CD14-positive monocyte (primary cell): ENCODE results near the gene TKTL2. TPM values are rescaled to one million over a fixed set of nuclear protein-coding genes. Genes with fewer than 3 reads are reported as not detected.

Experiments used
- DNase-seq, 3 donors: peaks; one replicate each; pipeline ENCODE4 v3.0.0-alpha.2; 2011 to 2022
- H2AFZ ChIP-seq: 2 replicates; pipeline ENCODE4 v1.6.0; 2012; ENCODE audit warnings: mild to moderate bottlenecking, low read depth, low read length, inconsistent platforms; ENCODE audit not compliant: insufficient read depth, poor library complexity, severe bottlenecking
- H3K27ac ChIP-seq, 2 donors: 1 replicate in 1 of 2; 2 replicates in 1 of 2; pipeline ENCODE4 v1.5.1; 2012 to 2013; ENCODE audit warnings: low read length in 2 of 2, control low read depth in 1 of 2, inconsistent platforms in 1 of 2, low read depth in 1 of 2, mild to moderate bottlenecking in 1 of 2
- H3K27me3 ChIP-seq, 2 donors: one replicate each; pipeline versions ENCODE4 v1.6.0 to v1.6.1; 2011 to 2013; ENCODE audit warnings: low read length in 2 of 2; ENCODE audit not compliant: control insufficient read depth in 2 of 2, insufficient read depth in 2 of 2
- H3K36me3 ChIP-seq, 2 donors: replicated peaks in 1 of 2; 1 replicate in 1 of 2; 2 replicates in 1 of 2; pipeline versions ENCODE4 v1.5.1 to v1.6.1; 2012 to 2013; ENCODE audit warnings: low read length in 2 of 2, control low read depth in 1 of 2, inconsistent platforms in 1 of 2, mild to moderate bottlenecking in 1 of 2; ENCODE audit not compliant: insufficient read depth in 2 of 2, control insufficient read depth in 1 of 2
- H3K4me1 ChIP-seq, 2 donors: 1 replicate in 1 of 2; 2 replicates in 1 of 2; pipeline versions ENCODE4 v1.5.1 to v1.6.1; 2012 to 2013; ENCODE audit warnings: low read length in 2 of 2, control low read depth in 1 of 2, inconsistent platforms in 1 of 2, mild to moderate bottlenecking in 1 of 2, moderate library complexity in 1 of 2; ENCODE audit not compliant: insufficient read depth in 2 of 2, control insufficient read depth in 1 of 2
- H3K4me2 ChIP-seq: replicated peaks from 2 replicates; pipeline ENCODE3; 2012; ENCODE audit warnings: low read length, moderate library complexity, mild to moderate bottlenecking; ENCODE audit not compliant: poor library complexity, severe bottlenecking; ENCODE audit errors: extremely low read depth
- H3K4me3 ChIP-seq, 3 experiments: fragments of 200-600 bp in 1 of 3; sonication (generic) in 1 of 3; replicated peaks in 1 of 3; 1 replicate in 2 of 3; 2 replicates in 1 of 3; pipeline ENCODE4 v1.5.1; 2011 to 2013; ENCODE audit warnings: low read length in 3 of 3, mild to moderate bottlenecking in 3 of 3, control low read depth in 2 of 3, low read depth in 2 of 3, inconsistent platforms in 1 of 3, moderate library complexity in 1 of 3
- H3K79me2 ChIP-seq: 2 replicates; pipeline ENCODE4 v1.6.0; 2012; ENCODE audit warnings: mild to moderate bottlenecking, control low read depth, inconsistent platforms, low read length, moderate library complexity; ENCODE audit not compliant: insufficient read depth
- H3K9ac ChIP-seq: 2 replicates; pipeline ENCODE4 v1.6.0; 2017; ENCODE audit warnings: low read length, mild to moderate bottlenecking; ENCODE audit not compliant: insufficient read depth, poor library complexity, severe bottlenecking
- H3K9me3 ChIP-seq, 2 donors: replicated peaks in 1 of 2; 1 replicate in 1 of 2; 2 replicates in 1 of 2; pipeline versions ENCODE4 v1.5.1 to v1.6.1; 2012 to 2013; ENCODE audit warnings: low read length in 2 of 2, control low read depth in 1 of 2; ENCODE audit not compliant: control insufficient read depth in 1 of 2, insufficient read depth in 1 of 2
- H4K20me1 ChIP-seq: 2 replicates; pipeline ENCODE4 v1.6.0; 2012; ENCODE audit warnings: mild to moderate bottlenecking, low read length, control low read depth, moderate library complexity; ENCODE audit not compliant: insufficient read depth
- H3K27ac Mint-ChIP-seq, 7 donors: one replicate each; pipeline ENCODE4 v1.8.0; 2020; ENCODE audit warnings: mild to moderate bottlenecking in 7 of 7, mixed read lengths in 7 of 7, moderate library complexity in 6 of 7, inconsistent platforms in 2 of 7
- H3K27me3 Mint-ChIP-seq, 3 donors: one replicate each; pipeline ENCODE4 v1.8.0; 2021 to 2022; ENCODE audit warnings: low read depth in 3 of 3, mild to moderate bottlenecking in 3 of 3, mixed read lengths in 3 of 3, moderate library complexity in 3 of 3, inconsistent platforms in 1 of 3
- H3K36me3 Mint-ChIP-seq, 2 donors: one replicate each; pipeline ENCODE4 v1.8.0; 2020; ENCODE audit warnings: mixed read lengths in 2 of 2, inconsistent platforms in 1 of 2, mild to moderate bottlenecking in 1 of 2
- H3K4me1 Mint-ChIP-seq: one replicate; pipeline ENCODE4 v1.8.0; 2020; ENCODE audit warnings: mild to moderate bottlenecking, mixed read lengths
- H3K4me3 Mint-ChIP-seq, 2 donors: one replicate each; pipeline ENCODE4 v1.8.0; 2020; ENCODE audit warnings: mild to moderate bottlenecking in 2 of 2, mixed read lengths in 2 of 2, moderate library complexity in 1 of 2
- H3K9me3 Mint-ChIP-seq, 7 donors: one replicate each; pipeline ENCODE4 v1.8.0; 2020 to 2022; ENCODE audit warnings: mixed read lengths in 7 of 7, mild to moderate bottlenecking in 6 of 7, moderate library complexity in 6 of 7, inconsistent platforms in 2 of 7
- CTCF ChIP-seq: fragments of 200-600 bp; IDR thresholded peaks from one replicate; pipeline ENCODE4 v1.8.0; 2022; ENCODE audit warnings: antibody characterized with exemption, mild to moderate bottlenecking
- WGBS: methylation state at CpG from one replicate; pipeline ENCODE4 v1.1.5; 2013; ENCODE audit warnings: missing lambda C conversion rate; ENCODE audit not compliant: insufficient coverage; 5-methylcytosine and 5-hydroxymethylcytosine counted together
- intact Hi-C, 2 donors: fragments of 100-400 bp; cut with micrococcal nuclease; formaldehyde crosslinking; loops; one replicate each; pipeline versions ENCODE4 v1.15.0 to v1.15.1; 2023
- polyA plus RNA-seq, 3 donors: library from polyadenylated mRNA; depleted of rRNA in 1 of 3; unstranded in 2 of 3; stranded (reverse) in 1 of 3; fragments of 300-500 nt in 2 of 3; fragments of >200 nt in 1 of 3; fragmentation: Illumina TruSeq in 2 of 3; gene quantifications; 1 replicate in 2 of 3; 2 replicates in 1 of 3; pipeline ENCODE4 v1.2.3, GENCODE V29; 2012 to 2021

The TKTL2 gene
- polyA plus RNA-seq, 3 donors = 0.16 TPM; not detected in 2

GRCh38 chr4:163505374-163505773 is 31.8 kb upstream of the TKTL2 start:
- Histone ChIP-seq H3K4me3 (no peak overlapping the region), H3K27ac (no peak overlapping the region), H3K4me2 (peak overlapping the region; percentile 28), H4K20me1 (peaks cover 82% of the 10 kb centered on the region), H3K79me2 (peaks cover 86% of the 10 kb centered on the region), H3K27me3 (no peaks in the 10 kb centered on the region), H3K36me3 (peaks cover 30 to 37% of the 10 kb centered on the region in 2 donors), H3K9me3 (no peaks in the 10 kb centered on the region), H3K4me1 (peaks cover 23 to 24% of the 10 kb centered on the region in 2 donors), H3K9ac (no peak overlapping the region), H2AFZ (no peak overlapping the region)
- H3K4me1 Mint-ChIP-seq = peaks cover 33% of the 10 kb centered on the region
- peaks cover 0 to 2% (median 0%) of the 10 kb centered on the region in 7 donors for H3K9me3 Mint-ChIP-seq
- 0% methylated on average over 1 of the region's 3 CpGs for WGBS
- H3K27me3 Mint-ChIP-seq = peaks cover 0 to 4% (median 2%) of the 10 kb centered on the region in 3 donors
- H3K27ac Mint-ChIP-seq = peak overlapping the region in 2 of 7 donors; percentile 3 to 21
- no peak for DNase-seq
- H3K4me3 Mint-ChIP-seq = peak overlapping the region in 1 of 2 donors; percentile 9
- intact Hi-C loops = no loop called here
- peaks cover 35 to 40% of the 10 kb centered on the region in 2 donors for H3K36me3 Mint-ChIP-seq
- no peak for TF ChIP-seq CTCF

- Mint-ChIP-seq H3K4me1 (peaks cover 43% of the 10 kb centered on the region), H3K27me3 (peaks cover 0 to 4% (median 2%) of the 10 kb centered on the region in 3 donors), H3K9me3 (peaks cover 0 to 4% (median 0%) of the 10 kb centered on the region in 7 donors), H3K27ac (no peak overlapping the region), H3K36me3 (peaks cover 8 to 12% of the 10 kb centered on the region in 2 donors), H3K4me3 (no peak overlapping the region)
- no peak overlapping the region for H2AFZ ChIP-seq
- no peak overlapping the region for H3K4me3 ChIP-seq
- DNase-seq = no peak
- WGBS = no CpG with 5 or more reads among the region's 1 CpG
- H3K79me2 ChIP-seq = peaks cover 96% of the 10 kb centered on the region
- no peak overlapping the region for H3K27ac ChIP-seq
- H3K4me2 ChIP-seq = no peak overlapping the region
- peaks cover 78% of the 10 kb centered on the region for H4K20me1 ChIP-seq
- H3K36me3 ChIP-seq = peaks cover 0 to 4% of the 10 kb centered on the region in 2 donors
- no peak overlapping the region for H3K9ac ChIP-seq
- intact Hi-C loops = no loop called here
- TF ChIP-seq CTCF = no peak
- H3K27me3 ChIP-seq = no peaks in the 10 kb centered on the region
- peaks cover 29 to 35% of the 10 kb centered on the region in 2 donors for H3K4me1 ChIP-seq
- H3K9me3 ChIP-seq = no peaks in the 10 kb centered on the region
Observed at GRCh38 chr4:163500586-163500985, 27.0 kb upstream of the TKTL2 start.
